Hematopoietic multipotent progenitor cell treated with erythropoietin and hydrocortisone succinate and interleukin-3 and kit ligand, for 8 days (in vitro differentiated cells): ENCODE data around the gene HCN1.
"Not testable (repeated sequence)": the region's sequence is repeated elsewhere in the genome, so short reads cannot be mapped to it uniquely, and the experiment has no call there.

Experiments
- DNase-seq: peaks from one replicate; pipeline ENCODE4 v3.0.0-alpha.2; 2015

The HCN1 gene

GRCh38 chr5:45414620-45415573 lies 281.3 kb downstream of the HCN1 start:
- DNase-seq, result no peak

GRCh38 chr5:45411971-45412612 lies 284.1 kb downstream of the HCN1 start:
- no peak for DNase-seq

- DNase-seq, result no peak
These were observed 285.7 kb downstream of the HCN1 start for GRCh38 chr5:45410304-45410995.

- no peak for DNase-seq
These were observed 288.1 kb downstream of the HCN1 start for GRCh38 chr5:45408067-45408466.

- no peak for DNase-seq
These were observed 293.2 kb downstream of the HCN1 start for GRCh38 chr5:45402804-45403455.

GRCh38 chr5:45399041-45399440 lies 297.1 kb downstream of the HCN1 start:
- DNase-seq, result no peak

- DNase-seq, result no peak
These were observed 310.7 kb downstream of the HCN1 start for GRCh38 chr5:45385321-45386058.

GRCh38 chr5:45383985-45384384 lies 312.2 kb downstream of the HCN1 start:
- no peak for DNase-seq

GRCh38 chr5:45382583-45382982 lies 313.6 kb downstream of the HCN1 start:
- no peak for DNase-seq

- DNase-seq, result no peak
These were observed 319.8 kb downstream of the HCN1 start for GRCh38 chr5:45376417-45376816.

GRCh38 chr5:45372629-45373028 lies 323.6 kb downstream of the HCN1 start:
- no peak for DNase-seq

- not testable (repeated sequence) for DNase-seq
These were observed 324.8 kb downstream of the HCN1 start for GRCh38 chr5:45371423-45371822.

GRCh38 chr5:45355189-45355992 lies 340.8 kb downstream of the HCN1 start:
- no peak for DNase-seq

GRCh38 chr5:45336464-45336863 lies 359.7 kb downstream of the HCN1 start:
- DNase-seq, result no peak

GRCh38 chr5:45335978-45336377 lies 360.2 kb downstream of the HCN1 start:
- no peak for DNase-seq

GRCh38 chr5:45335346-45335745 lies 360.8 kb downstream of the HCN1 start:
- no peak for DNase-seq

GRCh38 chr5:45334939-45335338 lies 361.2 kb downstream of the HCN1 start:
- no peak for DNase-seq

- not testable (repeated sequence) for DNase-seq
These were observed 383.6 kb downstream of the HCN1 start for GRCh38 chr5:45312627-45313026.

- DNase-seq, result no peak
These were observed 400.9 kb downstream of the HCN1 start for GRCh38 chr5:45295231-45295630.

GRCh38 chr5:45288746-45289145 lies 407.4 kb downstream of the HCN1 start:
- no peak for DNase-seq

GRCh38 chr5:45284436-45284835 lies 411.7 kb downstream of the HCN1 start:
- DNase-seq, result no peak
